Hepatocyte (in vitro differentiated cells): ENCODE measurements around the gene CFAP52. TPM values are rescaled to one million over a fixed set of nuclear protein-coding genes. Genes with fewer than 3 reads are reported as not detected.
"Not testable (repeated sequence)": the region's sequence is repeated elsewhere in the genome, so short reads cannot be mapped to it uniquely, and the experiment has no call there.

ENCODE experiments used
- DNase-seq: peaks from one replicate; pipeline ENCODE4 v3.0.0-alpha.2; 2016; ENCODE audit warnings: low spot score
- H2AFZ ChIP-seq: fragments of 200-600 bp; sonication (generic); 2 replicates; pipeline ENCODE4 v1.6.0; 2016; ENCODE audit warnings: antibody characterized with exemption, mild to moderate bottlenecking
- H3K27ac ChIP-seq: fragments of 200-600 bp; sonication (generic); 2 replicates; pipeline ENCODE4 v1.5.1; 2016; ENCODE audit warnings: mild to moderate bottlenecking
- H3K27me3 ChIP-seq: fragments of 200-600 bp; sonication (generic); 2 replicates; pipeline ENCODE4 v1.6.1; 2016
- H3K36me3 ChIP-seq: fragments of 200-600 bp; sonication (generic); replicated peaks from 2 replicates; pipeline ENCODE4 v1.5.1; 2016; ENCODE audit warnings: low read depth; ENCODE audit not compliant: insufficient read depth
- H3K4me1 ChIP-seq: fragments of 200-600 bp; sonication (generic); 2 replicates; pipeline ENCODE4 v1.5.1; 2016; ENCODE audit warnings: mild to moderate bottlenecking, moderate library complexity; ENCODE audit not compliant: insufficient read depth
- H3K4me2 ChIP-seq: fragments of 200-600 bp; sonication (generic); 2 replicates; pipeline ENCODE4 v1.6.0; 2016
- H3K4me3 ChIP-seq: fragments of 200-600 bp; sonication (generic); 2 replicates; pipeline ENCODE4 v1.5.1; 2016; ENCODE audit warnings: mild to moderate bottlenecking
- H3K79me2 ChIP-seq: fragments of 200-600 bp; sonication (generic); 2 replicates; pipeline ENCODE4 v1.6.0; 2017; ENCODE audit warnings: mild to moderate bottlenecking
- H3K9me2 ChIP-seq: fragments of 200-600 bp; sonication (generic); replicated peaks from 2 replicates; pipeline ENCODE4 v1.6.0; 2017; ENCODE audit warnings: mild to moderate bottlenecking; ENCODE audit not compliant: insufficient read depth
- H3K9me3 ChIP-seq: fragments of 200-600 bp; sonication (generic); 2 replicates; pipeline ENCODE4 v1.5.1; 2016; ENCODE audit warnings: low read depth, mild to moderate bottlenecking
- H4K20me1 ChIP-seq: fragments of 200-600 bp; sonication (generic); 2 replicates; pipeline ENCODE4 v1.6.0; 2016; ENCODE audit warnings: mild to moderate bottlenecking; ENCODE audit not compliant: insufficient read depth, poor library complexity, severe bottlenecking
- CTCF ChIP-seq: fragments of 200-600 bp; sonication (generic); IDR thresholded peaks from 2 replicates; pipeline ENCODE4 v1.5.1; 2016; ENCODE audit warnings: antibody characterized with exemption, mild to moderate bottlenecking; ENCODE audit not compliant: poor library complexity
- EZH2 ChIP-seq: fragments of 200-600 bp; sonication (generic); IDR thresholded peaks from 2 replicates; pipeline ENCODE4 v1.6.1; 2016; ENCODE audit warnings: antibody characterized with exemption, mild to moderate bottlenecking, borderline replicate concordance
- EZH2phosphoT487 ChIP-seq: fragments of 200-600 bp; sonication (generic); IDR thresholded peaks from one replicate; pipeline ENCODE4 v1.6.1; 2018; ENCODE audit warnings: antibody characterized with exemption, mild to moderate bottlenecking, low read depth, moderate library complexity; ENCODE audit not compliant: unreplicated experiment, severe bottlenecking
- WGBS: methylation state at CpG from one replicate; pipeline ENCODE4 v1.1.6; 2016; ENCODE audit warnings: low lambda C conversion rate; ENCODE audit errors: missing lambda C conversion rate; 5-methylcytosine and 5-hydroxymethylcytosine counted together
- polyA plus RNA-seq: library from polyadenylated mRNA; unstranded; fragments of >200 nt; fragmentation: Nextera tagmentation; extraction: Ambion mirVana; gene quantifications from 2 replicates; pipeline ENCODE4 v1.2.1, GENCODE V29; 2016
- total RNA-seq: library from RNA; depleted of rRNA; stranded (reverse); fragments of >200 nt; gene quantifications from 2 replicates; pipeline ENCODE4 v1.2.3, GENCODE V29; 2014

The CFAP52 gene
- total and polyA plus RNA-seq, 2 experiments from 2014 or later = 0.67 TPM; not detected in 1

GRCh38 chr17:9606453-9606852 is 30.0 kb downstream of the CFAP52 start:
- Histone ChIP-seq H3K9me2 (no peaks in the 10 kb centered on the region), H3K4me1 (no peaks in the 10 kb centered on the region), H3K79me2 (no peaks in the 10 kb centered on the region), H3K9me3 (no peaks in the 10 kb centered on the region), H2AFZ (no peak overlapping the region), H3K27me3 (no peaks in the 10 kb centered on the region), H3K4me3 (no peak overlapping the region), H3K4me2 (no peak overlapping the region), H3K36me3 (no peaks in the 10 kb centered on the region), H3K27ac (no peak overlapping the region), H4K20me1 (no peaks in the 10 kb centered on the region)
- TF ChIP-seq EZH2 (no peak), EZH2phosphoT487 (no peak), CTCF (no peak)
- WGBS = 89% methylated on average over 6 of the region's 6 CpGs
- no peak for DNase-seq

- H4K20me1 ChIP-seq, H3K4me3 ChIP-seq, H3K79me2 ChIP-seq, H3K27me3 ChIP-seq, DNase-seq, H3K27ac ChIP-seq, H3K36me3 ChIP-seq, H2AFZ ChIP-seq, H3K4me1 ChIP-seq, H3K9me2 ChIP-seq, H3K4me2 ChIP-seq, H3K9me3 ChIP-seq: not testable (repeated sequence)
- WGBS = 78% methylated on average over 5 of the region's 5 CpGs
These were observed 30.6 kb downstream of the CFAP52 start for GRCh38 chr17:9607058-9607457.

GRCh38 chr17:9611557-9611956 is 35.1 kb downstream of the CFAP52 start:
- no peaks in the 10 kb centered on the region for H4K20me1 ChIP-seq
- H3K27ac ChIP-seq = no peak overlapping the region
- no peaks in the 10 kb centered on the region for H3K9me2 ChIP-seq
- H3K79me2 ChIP-seq = no peaks in the 10 kb centered on the region
- H3K27me3 ChIP-seq = no peaks in the 10 kb centered on the region
- no peak overlapping the region for H3K4me2 ChIP-seq
- no peaks in the 10 kb centered on the region for H3K36me3 ChIP-seq
- no peak for DNase-seq
- TF ChIP-seq EZH2 (no peak), CTCF (no peak), EZH2phosphoT487 (no peak)
- 76% methylated on average over 2 of the region's 2 CpGs for WGBS
- no peak overlapping the region for H3K4me3 ChIP-seq
- no peak overlapping the region for H2AFZ ChIP-seq
- H3K4me1 ChIP-seq = no peaks in the 10 kb centered on the region
- H3K9me3 ChIP-seq = no peaks in the 10 kb centered on the region

- Histone ChIP-seq H2AFZ (no peak overlapping the region), H4K20me1 (no peaks in the 10 kb centered on the region), H3K4me1 (no peaks in the 10 kb centered on the region), H3K9me2 (no peaks in the 10 kb centered on the region), H3K4me2 (no peak overlapping the region), H3K79me2 (no peaks in the 10 kb centered on the region), H3K4me3 (no peak overlapping the region), H3K27ac (no peak overlapping the region), H3K9me3 (no peaks in the 10 kb centered on the region), H3K27me3 (no peaks in the 10 kb centered on the region), H3K36me3 (no peaks in the 10 kb centered on the region)
- TF ChIP-seq CTCF = no peak
- no peak for TF ChIP-seq EZH2
- no peak for TF ChIP-seq EZH2phosphoT487
- DNase-seq = no peak
- 74% methylated on average over 9 of the region's 9 CpGs for WGBS
These were observed 35.6 kb downstream of the CFAP52 start for GRCh38 chr17:9612006-9612405.
